SK-N-SH (cell line): Measurements from ENCODE around the gene DNAJA1. TPM values are rescaled to one million over a fixed set of nuclear protein-coding genes. Genes with fewer than 3 reads are reported as not detected.

Experiments
- CTCF ChIA-PET: fragments of 300-600, 350-600 bp; formaldehyde crosslinking; extraction: SDS; loops from one replicate; lab custom pipeline; 2021; lab: Yijun Ruan, JAX
- POLR2A ChIA-PET: fragments of 350-600 bp; sonication (Branson Sonifier 250); formaldehyde crosslinking; extraction: SDS; loops from one replicate; lab custom pipeline; 2020; ENCODE audit warnings: antibody characterized with exemption, inconsistent platforms; lab: Yijun Ruan, JAX
- DNase-seq: peaks from one replicate; pipeline ENCODE4 v3.0.0; 2012
- H2AFZ ChIP-seq: fragments of 200-600 bp; sonication (generic); 2 replicates; pipeline ENCODE4 v1.8.1; 2016; ENCODE audit warnings: antibody characterized with exemption, mild to moderate bottlenecking, low read depth
- H3F3A ChIP-seq: fragments of 200-600 bp; sonication (generic); replicated peaks from 2 replicates; pipeline ENCODE3; 2016; ENCODE audit warnings: antibody characterized with exemption, mild to moderate bottlenecking; ENCODE audit not compliant: insufficient read depth
- H3K27ac ChIP-seq, 2 experiments: fragments of 200-500 bp in 1 of 2; fragments of 200-600 bp in 1 of 2; sonication (Bioruptor generic) in 1 of 2; sonication (generic), shearing (Covaris generic) in 1 of 2; 2 replicates each; pipeline versions ENCODE4 v1.5.1 to v1.6.1; 2014 to 2016; ENCODE audit warnings: low read depth in 2 of 2, inconsistent platforms in 1 of 2, low read length in 1 of 2, mild to moderate bottlenecking in 1 of 2, mixed read lengths in 1 of 2
- H3K27me3 ChIP-seq: fragments of 200-600 bp; sonication (generic), shearing (Covaris generic); 2 replicates; pipeline ENCODE4 v1.6.1; 2016; ENCODE audit warnings: mixed run types; ENCODE audit not compliant: insufficient read depth
- H3K36me3 ChIP-seq, 2 experiments: fragments of 200-500 bp in 1 of 2; fragments of 200-600 bp in 1 of 2; sonication (Bioruptor generic) in 1 of 2; sonication (generic) in 1 of 2; replicated peaks in 1 of 2; 2 replicates each; pipeline versions ENCODE3 to v1.5.1; 2014 to 2016; ENCODE audit warnings: low read length in 1 of 2, mild to moderate bottlenecking in 1 of 2; ENCODE audit not compliant: insufficient read depth in 2 of 2, control insufficient read depth in 1 of 2
- H3K4me1 ChIP-seq, 2 experiments: fragments of 200-500 bp in 1 of 2; fragments of 200-600 bp in 1 of 2; sonication (Bioruptor generic) in 1 of 2; sonication (generic), shearing (Covaris generic) in 1 of 2; 2 replicates each; pipeline versions ENCODE4 v1.5.1 to v1.6.1; 2014 to 2016; ENCODE audit warnings: low read depth in 1 of 2, low read length in 1 of 2, mixed run types in 1 of 2; ENCODE audit not compliant: insufficient read depth in 2 of 2, control insufficient read depth in 1 of 2
- H3K4me2 ChIP-seq: fragments of 200-600 bp; sonication (generic), shearing (Covaris generic); 2 replicates; pipeline ENCODE4 v1.6.1; 2017; ENCODE audit warnings: mixed run types
- H3K4me3 ChIP-seq, 2 experiments: fragments of 200-500 bp in 1 of 2; fragments of 200-600 bp in 1 of 2; sonication (Bioruptor generic) in 1 of 2; sonication (generic), shearing (Covaris generic) in 1 of 2; 2 replicates each; pipeline versions ENCODE4 v1.5.1 to v1.8.1; 2014 to 2016; ENCODE audit warnings: low read depth in 2 of 2, inconsistent platforms in 1 of 2, low read length in 1 of 2, mild to moderate bottlenecking in 1 of 2, mixed read lengths in 1 of 2, moderate library complexity in 1 of 2
- H3K79me2 ChIP-seq: fragments of 200-600 bp; sonication (generic); 2 replicates; pipeline ENCODE4 v1.8.1; 2017; ENCODE audit warnings: mild to moderate bottlenecking; ENCODE audit not compliant: insufficient read depth
- H3K9ac ChIP-seq: fragments of 200-600 bp; sonication (generic); 2 replicates; pipeline ENCODE4 v1.6.1; 2017; ENCODE audit warnings: mixed run types
- H3K9me2 ChIP-seq: fragments of 200-600 bp; sonication (generic); 2 replicates; pipeline ENCODE4 v1.6.1; 2017; ENCODE audit warnings: mixed run types
- H3K9me3 ChIP-seq: fragments of 200-600 bp; sonication (generic); 2 replicates; pipeline ENCODE4 v1.6.1; 2017; ENCODE audit warnings: mixed run types, mild to moderate bottlenecking, moderate library complexity
- H4K20me1 ChIP-seq: fragments of 200-600 bp; sonication (generic); 2 replicates; pipeline ENCODE4 v1.6.1; 2017; ENCODE audit warnings: mild to moderate bottlenecking, mixed run types; ENCODE audit not compliant: insufficient read depth
- ELF1 ChIP-seq: IDR thresholded peaks from 2 replicates; pipeline ENCODE4 v1.4.0; 2012
- EP300 ChIP-seq, 2 experiments: IDR thresholded peaks; 2 replicates each; pipeline versions ENCODE4 v1.4.0 to v1.6.1; 2012; ENCODE audit warnings: borderline replicate concordance in 1 of 2, low read depth in 1 of 2, low read length in 1 of 2
- EZH2phosphoT487 ChIP-seq: fragments of 200-600 bp; sonication (generic); IDR thresholded peaks from 2 replicates; pipeline ENCODE4 v1.6.1; 2017; ENCODE audit warnings: low read depth, mixed run types, mild to moderate bottlenecking, antibody characterized with exemption, moderate library complexity, borderline replicate concordance
- FOXJ3 ChIP-seq: sonication (generic); formaldehyde crosslinking; IDR thresholded peaks from 2 replicates; pipeline ENCODE4 v1.5.1; 2020; ENCODE audit warnings: mild to moderate bottlenecking, missing genetic modification reagents
- FOXM1 ChIP-seq: IDR thresholded peaks from 2 replicates; pipeline ENCODE4 v1.4.0; 2012; ENCODE audit warnings: low read depth, mild to moderate bottlenecking
- GABPA ChIP-seq: IDR thresholded peaks from 2 replicates; pipeline ENCODE4 v1.4.0; 2012; ENCODE audit warnings: low read depth, mild to moderate bottlenecking
- MEF2A ChIP-seq: IDR thresholded peaks from 2 replicates; pipeline ENCODE4 v1.4.0; 2012; ENCODE audit warnings: low read depth, borderline replicate concordance
- NFIC ChIP-seq: IDR thresholded peaks from 2 replicates; pipeline ENCODE4 v1.4.0; 2012; ENCODE audit warnings: borderline replicate concordance
- NRF1 ChIP-seq: IDR thresholded peaks from 2 replicates; pipeline ENCODE4 v1.6.1; 2012; ENCODE audit warnings: low read depth, mild to moderate bottlenecking, low read length
- POLR2AphosphoS5 ChIP-seq: IDR thresholded peaks from 2 replicates; pipeline ENCODE4 v1.6.1; 2012; ENCODE audit warnings: low read depth, low read length
- RAD21 ChIP-seq: IDR thresholded peaks from 2 replicates; pipeline ENCODE4 v1.6.1; 2012; ENCODE audit warnings: mild to moderate bottlenecking, low read length
- RCOR1 ChIP-seq: fragments of 150-350 bp; IDR thresholded peaks from 2 replicates; pipeline ENCODE4 v1.6.1; 2017; ENCODE audit warnings: antibody characterized with exemption, low read length
- SIN3A ChIP-seq: IDR thresholded peaks from 2 replicates; pipeline ENCODE4 v1.6.1; 2012; ENCODE audit warnings: low read depth, mild to moderate bottlenecking, low read length, moderate library complexity, borderline replicate concordance
- YY1 ChIP-seq: IDR thresholded peaks from 2 replicates; pipeline ENCODE4 v1.4.0; 2012; ENCODE audit warnings: low read depth, mild to moderate bottlenecking
- WGBS: methylation state at CpG from one replicate; pipeline ENCODE4 v1.1.6; 2017; ENCODE audit warnings: low lambda C conversion rate; 5-methylcytosine and 5-hydroxymethylcytosine counted together
- polyA plus RNA-seq, 3 experiments: library from polyadenylated mRNA; depleted of rRNA; stranded (reverse); fragments of >200 nt; gene quantifications; 2 replicates each; pipeline ENCODE4 v1.2.3, GENCODE V29; 2012
- TF ChIP-seq, protein P1 (sequence below): fragments of 150-350 bp; IDR thresholded peaks from 2 replicates; pipeline ENCODE4 v1.6.1; 2017; ENCODE audit warnings: antibody characterized with exemption, low read length, low read depth, borderline replicate concordance
- TF ChIP-seq, protein P2 (sequence below): fragments of 200-600 bp; sonication (generic); IDR thresholded peaks from 2 replicates; pipeline ENCODE4 v1.6.1; 2017; ENCODE audit warnings: antibody characterized with exemption, mild to moderate bottlenecking, moderate library complexity

Gene DNAJA1
- polyA plus RNA-seq, 1 of the 3 experiments (the other 2 are of a cell fraction) = 103 TPM

DNA sequence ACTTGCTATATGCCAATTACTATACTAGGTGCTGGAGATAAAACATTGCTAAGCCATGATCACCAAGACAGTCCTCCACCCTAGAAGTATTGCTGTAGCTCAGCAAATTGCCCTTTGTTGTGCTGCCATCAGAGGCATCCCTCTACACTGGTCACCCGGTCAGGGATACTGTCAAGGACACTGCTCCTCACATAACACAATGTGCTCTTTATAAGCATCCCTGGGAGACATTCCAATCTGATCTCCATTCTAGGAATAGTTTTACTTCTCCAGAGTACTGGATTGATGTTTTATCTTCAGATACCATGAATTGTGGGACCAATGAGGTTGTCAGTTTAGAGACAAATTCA, 10.4 kb upstream of the DNAJA1 start:
- 83% methylated on average over 1 of the region's 1 CpG for WGBS
- H4K20me1 ChIP-seq = no peaks in the 10 kb centered on the region
- H3K9me3 ChIP-seq = no peaks in the 10 kb centered on the region
- H3K4me1 ChIP-seq = no peaks in the 10 kb centered on the region
- no peak for DNase-seq
- no peaks in the 10 kb centered on the region for H3K79me2 ChIP-seq
- no peak overlapping the region for H2AFZ ChIP-seq
- H3K9ac ChIP-seq = no peak overlapping the region
- H3K9me2 ChIP-seq = no peaks in the 10 kb centered on the region
- H3K4me2 ChIP-seq = no peak overlapping the region
- no peaks in the 10 kb centered on the region for H3K36me3 ChIP-seq
- TF ChIP-seq EP300 (IDR thresholded peaks at IDR 0.05; ENCODE audit: borderline replicate concordance in 1 of 2, low read depth in 1 of 2, low read length in 1 of 2) = no peak
- TF ChIP-seq ELF1 = no peak
- ChIA-PET CTCF (interaction anchor here (1.2 kb wide), 1 partner anchor 433 kb away, joined by 4 read pairs; no protein-coding TSS in a partner anchor), POLR2A (interaction anchor here (3.2 kb wide), 1 partner anchor 11 kb away, joined by 11 read pairs; the partner anchor contains the start of gene DNAJA1)
- H3K27me3 ChIP-seq = no peaks in the 10 kb centered on the region
- H3F3A ChIP-seq = peaks cover 4% of the 10 kb centered on the region
- no peak overlapping the region for H3K4me3 ChIP-seq
- no peak overlapping the region for H3K27ac ChIP-seq

DNA sequence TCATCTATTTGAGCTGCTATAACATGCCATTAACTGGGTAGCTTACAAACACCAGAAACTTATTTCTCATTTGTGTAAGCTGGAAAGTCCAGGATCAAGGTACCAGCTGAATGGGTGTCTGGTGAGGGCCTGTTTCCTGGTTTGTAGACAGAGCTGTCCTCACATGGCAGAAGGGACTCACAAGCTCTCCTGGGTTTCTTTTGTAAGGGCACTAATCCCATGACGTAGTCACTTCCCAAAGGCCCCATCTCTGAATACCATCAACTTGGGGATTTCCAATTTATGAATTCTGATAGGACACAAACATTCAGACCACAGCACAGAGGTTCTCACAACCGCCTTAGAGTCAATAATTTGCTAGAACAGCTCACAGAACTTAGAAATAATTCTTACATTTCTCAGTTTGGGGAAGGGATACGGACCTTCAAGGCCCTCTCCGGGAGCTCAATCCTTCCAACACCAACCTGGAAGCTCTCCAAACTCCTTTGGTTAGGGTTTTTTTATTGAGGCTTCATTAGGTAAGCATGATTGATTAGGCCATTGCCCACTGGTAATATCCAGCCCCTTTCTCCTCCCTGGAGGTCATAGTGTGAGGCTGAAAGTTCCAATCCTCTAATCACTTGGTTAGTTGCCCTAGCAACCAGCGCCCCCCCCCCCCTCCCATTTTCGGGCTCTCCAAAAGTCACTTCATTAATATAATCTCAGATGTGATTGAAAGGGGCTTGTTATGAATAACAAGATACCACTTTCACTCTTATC, 7.6 kb upstream of the DNAJA1 start:
- CTCF ChIA-PET = interaction anchor here (0.5 to 0.6 kb wide), 2 partner anchors 35 to 81 kb away, joined by 3 read pairs; no protein-coding TSS in a partner anchor
- H2AFZ ChIP-seq = no peak overlapping the region
- H3K9me2 ChIP-seq = no peaks in the 10 kb centered on the region
- no peak for TF ChIP-seq POLR2AphosphoS5
- TF ChIP-seq GABPA = no peak
- no peak for TF ChIP-seq NRF1
- TF ChIP-seq, protein P1, sequence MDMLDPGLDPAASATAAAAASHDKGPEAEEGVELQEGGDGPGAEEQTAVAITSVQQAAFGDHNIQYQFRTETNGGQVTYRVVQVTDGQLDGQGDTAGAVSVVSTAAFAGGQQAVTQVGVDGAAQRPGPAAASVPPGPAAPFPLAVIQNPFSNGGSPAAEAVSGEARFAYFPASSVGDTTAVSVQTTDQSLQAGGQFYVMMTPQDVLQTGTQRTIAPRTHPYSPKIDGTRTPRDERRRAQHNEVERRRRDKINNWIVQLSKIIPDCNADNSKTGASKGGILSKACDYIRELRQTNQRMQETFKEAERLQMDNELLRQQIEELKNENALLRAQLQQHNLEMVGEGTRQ = no peak
- no peak for TF ChIP-seq NFIC
- no peak for TF ChIP-seq RAD21
- no peak for TF ChIP-seq EZH2phosphoT487
- no peak for TF ChIP-seq SIN3A
- no peak for TF ChIP-seq FOXM1
- TF ChIP-seq, protein P2, sequence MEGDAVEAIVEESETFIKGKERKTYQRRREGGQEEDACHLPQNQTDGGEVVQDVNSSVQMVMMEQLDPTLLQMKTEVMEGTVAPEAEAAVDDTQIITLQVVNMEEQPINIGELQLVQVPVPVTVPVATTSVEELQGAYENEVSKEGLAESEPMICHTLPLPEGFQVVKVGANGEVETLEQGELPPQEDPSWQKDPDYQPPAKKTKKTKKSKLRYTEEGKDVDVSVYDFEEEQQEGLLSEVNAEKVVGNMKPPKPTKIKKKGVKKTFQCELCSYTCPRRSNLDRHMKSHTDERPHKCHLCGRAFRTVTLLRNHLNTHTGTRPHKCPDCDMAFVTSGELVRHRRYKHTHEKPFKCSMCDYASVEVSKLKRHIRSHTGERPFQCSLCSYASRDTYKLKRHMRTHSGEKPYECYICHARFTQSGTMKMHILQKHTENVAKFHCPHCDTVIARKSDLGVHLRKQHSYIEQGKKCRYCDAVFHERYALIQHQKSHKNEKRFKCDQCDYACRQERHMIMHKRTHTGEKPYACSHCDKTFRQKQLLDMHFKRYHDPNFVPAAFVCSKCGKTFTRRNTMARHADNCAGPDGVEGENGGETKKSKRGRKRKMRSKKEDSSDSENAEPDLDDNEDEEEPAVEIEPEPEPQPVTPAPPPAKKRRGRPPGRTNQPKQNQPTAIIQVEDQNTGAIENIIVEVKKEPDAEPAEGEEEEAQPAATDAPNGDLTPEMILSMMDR = no peak
- TF ChIP-seq RCOR1 = no peak
- TF ChIP-seq FOXJ3 (CRISPR knock-in tag) = no peak
- no peak for TF ChIP-seq MEF2A
- TF ChIP-seq YY1 = no peak
- H3K4me1 ChIP-seq = no peaks in the 10 kb centered on the region; a peak in 1 of 4 replicates
- H3K36me3 ChIP-seq = peaks cover 5 to 8% of the 10 kb centered on the region in 2 experiments
- H3K4me3 ChIP-seq = no peak overlapping the region
- no peak overlapping the region for H3K9ac ChIP-seq
- no peaks in the 10 kb centered on the region for H3K9me3 ChIP-seq
- no peak overlapping the region for H3K27ac ChIP-seq
- peaks cover 4% of the 10 kb centered on the region for H3F3A ChIP-seq
- peaks cover 15% of the 10 kb centered on the region for H3K79me2 ChIP-seq
- WGBS = 88% methylated on average over 6 of the region's 6 CpGs
- H3K27me3 ChIP-seq = no peaks in the 10 kb centered on the region
- DNase-seq = no peak
- POLR2A ChIA-PET = interaction anchor here (1.0 to 1.2 kb wide), 2 partner anchors 10 to 16 kb away, joined by 3 read pairs; partner anchors contain the start of gene APTX
- no peak overlapping the region for H3K4me2 ChIP-seq
- H4K20me1 ChIP-seq = no peaks in the 10 kb centered on the region
